ENCODE measurements around the gene BSN.
A peak's percentile ranks its signal among the peaks of the same experiment; 100 is the strongest.

The BSN gene

GRCh38 chr3:49625071-49625470 is 70.8 kb downstream of the BSN start:
- H3K4me3 ChIP-seq (ENCODE audit: control insufficient read depth, low read depth, low read length), result no peak overlapping the region
- DNase-seq (ENCODE audit: low read depth), result no peak
- TF ChIP-seq CTCF (conservative IDR thresholded peaks at IDR 0.05; ENCODE audit: control insufficient read depth, insufficient read depth, low read depth, low read length), result no peak

GRCh38 chr3:49626101-49626581 is 71.9 kb downstream of the BSN start:
- peak; percentile 45 for DNase-seq (ENCODE audit: low read depth)
- no peak for TF ChIP-seq CTCF (conservative IDR thresholded peaks at IDR 0.05; ENCODE audit: control insufficient read depth, insufficient read depth, low read depth, low read length)
- H3K4me3 ChIP-seq (ENCODE audit: control insufficient read depth, low read depth, low read length), result no peak overlapping the region

- no peak overlapping the region for H3K4me3 ChIP-seq (ENCODE audit: control insufficient read depth, low read depth, low read length)
- TF ChIP-seq CTCF (conservative IDR thresholded peaks at IDR 0.05; ENCODE audit: control insufficient read depth, insufficient read depth, low read depth, low read length), result no peak
- no peak for DNase-seq (ENCODE audit: low read depth)
Measured at GRCh38 chr3:49626796-49627195, 72.5 kb downstream of the BSN start.

GRCh38 chr3:49627634-49628033 is 73.4 kb downstream of the BSN start:
- TF ChIP-seq CTCF (conservative IDR thresholded peaks at IDR 0.05; ENCODE audit: control insufficient read depth, insufficient read depth, low read depth, low read length), result no peak
- no peak for DNase-seq (ENCODE audit: low read depth)
- H3K4me3 ChIP-seq (ENCODE audit: control insufficient read depth, low read depth, low read length), result no peak overlapping the region

- TF ChIP-seq CTCF (conservative IDR thresholded peaks at IDR 0.05; ENCODE audit: control insufficient read depth, insufficient read depth, low read depth, low read length), result no peak
- DNase-seq (ENCODE audit: low read depth), result no peak
- no peak overlapping the region for H3K4me3 ChIP-seq (ENCODE audit: control insufficient read depth, low read depth, low read length)
Measured at GRCh38 chr3:49628249-49628648, 74.0 kb downstream of the BSN start.

GRCh38 chr3:49629451-49629850 is 75.2 kb downstream of the BSN start:
- no peak for TF ChIP-seq CTCF (conservative IDR thresholded peaks at IDR 0.05; ENCODE audit: control insufficient read depth, insufficient read depth, low read depth, low read length)
- no peak for DNase-seq (ENCODE audit: low read depth)

GRCh38 chr3:49629866-49630265 is 75.6 kb downstream of the BSN start:
- no peak overlapping the region for H3K4me3 ChIP-seq (ENCODE audit: control insufficient read depth, low read depth, low read length)
- no peak for TF ChIP-seq CTCF (conservative IDR thresholded peaks at IDR 0.05; ENCODE audit: control insufficient read depth, insufficient read depth, low read depth, low read length)
- no peak for DNase-seq (ENCODE audit: low read depth)

More at GRCh38 chr3:49629451-49629850, 75.2 kb downstream of the BSN start:
- H3K4me3 ChIP-seq (ENCODE audit: control insufficient read depth, low read depth, low read length), result no peak overlapping the region

Measured in fibroblast of mammary gland (primary cell).